Left lung (tissue), 10 donors: ENCODE data around the gene LAMA3. TPM values are rescaled to one million over a fixed set of nuclear protein-coding genes. Genes with fewer than 3 reads are reported as not detected.

ENCODE experiments used
- ATAC-seq: fragments of 200-7000 bp; cut with Tn5 transposase; one replicate; pipeline ENCODE4 v1.9.1; 2020; ENCODE audit warnings: moderate library complexity
- DNase-seq, 4 donors: peaks; one replicate each; pipeline ENCODE4 v3.0.0-alpha.2; 2013 to 2020
- H3K27ac ChIP-seq, 2 donors: fragments of 200-600 bp; sonication (generic) in 1 of 2; one replicate each; pipeline versions ENCODE4 v1.5.0 to v1.8.0; 2020 to 2021
- H3K27me3 ChIP-seq, 2 donors: fragments of 200-600 bp; sonication (generic) in 1 of 2; one replicate each; pipeline versions ENCODE4 v1.5.0 to v1.8.0; 2020 to 2021
- H3K36me3 ChIP-seq, 2 donors: fragments of 200-600 bp; sonication (generic) in 1 of 2; one replicate each; pipeline versions ENCODE4 v1.5.0 to v1.8.0; 2020 to 2021
- H3K4me1 ChIP-seq, 2 donors: fragments of 200-600 bp; one replicate each; pipeline ENCODE4 v1.8.0; 2021
- H3K4me3 ChIP-seq, 2 donors: fragments of 200-600 bp; sonication (generic) in 1 of 2; one replicate each; pipeline versions ENCODE4 v1.5.0 to v1.8.0; 2020 to 2021; ENCODE audit warnings: mild to moderate bottlenecking in 1 of 2
- H3K9me3 ChIP-seq, 2 donors: fragments of 200-600 bp; sonication (generic) in 1 of 2; one replicate each; pipeline versions ENCODE4 v1.5.0 to v1.8.0; 2020 to 2021
- intact Hi-C, 2 donors: fragments of 100-400 bp; cut with DNase I; formaldehyde crosslinking; loops; one replicate each; pipeline versions ENCODE4 v1.11.2 to v1.14.2; 2022
- polyA plus RNA-seq, 6 donors: library from polyadenylated mRNA; unstranded; fragments of 120-200 nt; gene quantifications; one replicate each; pipeline ENCODE4 v1.2.1, GENCODE V29; 2013; ENCODE audit not compliant: insufficient read length in 6 of 6
- total RNA-seq, 2 donors: library from RNA; stranded (reverse); fragmentation: NEBNext Ultra II Directional; extraction: Animal tissue kit (Norgen Biotek cat#: 25700); gene quantifications; one replicate each; pipeline ENCODE4 v1.2.1, GENCODE V29; 2021
- TF ChIP-seq, protein P1 (sequence below), 2 donors: fragments of 200-600 bp; sonication (generic) in 1 of 2; IDR thresholded peaks; one replicate each; pipeline versions ENCODE4 v1.5.0 to v1.8.0; 2021; ENCODE audit warnings: antibody characterized with exemption in 2 of 2
- donor health status: DM: no; HTN: yes; CAD: no.
- donor health status: DM: no; HTN: no; CAD: no.

LAMA3 gene
- total and polyA plus RNA-seq, 8 donors = 42.8 to 207 (median 140) TPM

GRCh38 chr18:23716516-23716915 lies 27.3 kb downstream of the LAMA3 start:
- ATAC-seq (no peak), DNase-seq (no peak)
- Histone ChIP-seq H3K4me3 (no peak overlapping the region), H3K36me3 (no peaks in the 10 kb centered on the region), H3K4me1 (no peaks in the 10 kb centered on the region), H3K9me3 (no peaks in the 10 kb centered on the region), H3K27ac (no peak overlapping the region), H3K27me3 (no peaks in the 10 kb centered on the region)
- intact Hi-C loops = no loop called here
- TF ChIP-seq, protein P1, sequence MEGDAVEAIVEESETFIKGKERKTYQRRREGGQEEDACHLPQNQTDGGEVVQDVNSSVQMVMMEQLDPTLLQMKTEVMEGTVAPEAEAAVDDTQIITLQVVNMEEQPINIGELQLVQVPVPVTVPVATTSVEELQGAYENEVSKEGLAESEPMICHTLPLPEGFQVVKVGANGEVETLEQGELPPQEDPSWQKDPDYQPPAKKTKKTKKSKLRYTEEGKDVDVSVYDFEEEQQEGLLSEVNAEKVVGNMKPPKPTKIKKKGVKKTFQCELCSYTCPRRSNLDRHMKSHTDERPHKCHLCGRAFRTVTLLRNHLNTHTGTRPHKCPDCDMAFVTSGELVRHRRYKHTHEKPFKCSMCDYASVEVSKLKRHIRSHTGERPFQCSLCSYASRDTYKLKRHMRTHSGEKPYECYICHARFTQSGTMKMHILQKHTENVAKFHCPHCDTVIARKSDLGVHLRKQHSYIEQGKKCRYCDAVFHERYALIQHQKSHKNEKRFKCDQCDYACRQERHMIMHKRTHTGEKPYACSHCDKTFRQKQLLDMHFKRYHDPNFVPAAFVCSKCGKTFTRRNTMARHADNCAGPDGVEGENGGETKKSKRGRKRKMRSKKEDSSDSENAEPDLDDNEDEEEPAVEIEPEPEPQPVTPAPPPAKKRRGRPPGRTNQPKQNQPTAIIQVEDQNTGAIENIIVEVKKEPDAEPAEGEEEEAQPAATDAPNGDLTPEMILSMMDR (IDR thresholded peaks at IDR 0.05) = no peak

DNA sequence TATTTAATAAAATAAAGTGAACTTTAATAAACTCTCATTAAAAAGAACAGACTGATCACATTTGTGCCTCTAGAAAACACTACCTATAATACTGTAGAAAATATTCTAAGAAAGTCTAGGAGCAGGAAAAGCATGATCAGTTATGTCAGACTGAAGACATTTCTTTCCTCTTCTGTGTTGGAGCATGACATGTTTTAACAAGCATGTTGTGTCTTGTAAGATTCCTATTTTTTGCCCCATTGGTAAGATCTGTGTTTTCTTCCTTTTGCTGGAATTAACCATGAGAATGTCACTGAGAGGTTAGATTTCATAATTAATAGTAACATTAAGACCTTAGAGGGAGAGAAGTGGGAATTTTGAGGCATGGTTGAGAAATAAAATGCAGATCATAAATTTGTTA lies 27.7 kb downstream of the LAMA3 start:
- TF ChIP-seq, protein P1 (IDR thresholded peaks at IDR 0.05) = no peak
- Histone ChIP-seq H3K27me3 (no peaks in the 10 kb centered on the region), H3K4me1 (peaks cover 0 to 1% of the 10 kb centered on the region in 2 donors), H3K9me3 (no peaks in the 10 kb centered on the region), H3K27ac (no peak overlapping the region), H3K4me3 (no peak overlapping the region), H3K36me3 (no peaks in the 10 kb centered on the region)
- ATAC-seq (no peak), DNase-seq (no peak)
- intact Hi-C loops = no loop called here

GRCh38 chr18:23718243-23718720 lies 29.0 kb downstream of the LAMA3 start:
- ATAC-seq (no peak), DNase-seq (no peak)
- no peak overlapping the region for H3K4me3 ChIP-seq
- peaks cover 0 to 5% of the 10 kb centered on the region in 2 donors for H3K4me1 ChIP-seq
- no peaks in the 10 kb centered on the region for H3K27me3 ChIP-seq
- no peaks in the 10 kb centered on the region for H3K36me3 ChIP-seq
- no peaks in the 10 kb centered on the region for H3K9me3 ChIP-seq
- H3K27ac ChIP-seq = no peak overlapping the region
- intact Hi-C loops = no loop called here
- TF ChIP-seq, protein P1 (IDR thresholded peaks at IDR 0.05) = no peak

DNA sequence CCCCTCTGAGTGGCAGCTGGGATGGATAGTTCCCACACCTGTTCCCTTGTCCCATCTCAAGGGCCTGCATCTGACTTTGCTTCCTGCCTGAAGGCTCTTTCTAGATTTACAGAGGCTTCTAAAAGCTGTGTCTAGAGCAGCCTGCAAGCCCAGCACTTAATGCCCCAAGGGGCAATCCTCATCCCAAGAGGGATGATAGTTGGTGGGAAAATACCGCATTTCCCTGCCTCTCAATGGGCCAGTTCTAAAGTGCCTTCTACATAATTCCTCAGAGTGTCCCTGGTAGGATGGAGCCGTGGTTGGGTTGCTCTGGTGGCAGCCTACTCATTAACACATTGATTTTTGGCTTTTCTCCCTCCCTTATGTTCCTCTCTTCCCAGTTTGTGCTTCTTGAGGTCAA lies 29.5 kb downstream of the LAMA3 start:
- ATAC-seq = no peak
- H3K4me1 ChIP-seq = peaks cover 0 to 5% of the 10 kb centered on the region in 2 donors
- no peaks in the 10 kb centered on the region for H3K36me3 ChIP-seq
- intact Hi-C loops = no loop called here
- TF ChIP-seq, protein P1 (IDR thresholded peaks at IDR 0.05) = no peak
- H3K27ac ChIP-seq = peak overlapping the region in 1 of 2 donors; percentile 22
- no peaks in the 10 kb centered on the region for H3K27me3 ChIP-seq
- no peak for DNase-seq
- H3K4me3 ChIP-seq = no peak overlapping the region
- H3K9me3 ChIP-seq = no peaks in the 10 kb centered on the region

- Histone ChIP-seq H3K4me3 (no peak overlapping the region), H3K4me1 (peaks cover 0 to 5% of the 10 kb centered on the region in 2 donors), H3K9me3 (no peaks in the 10 kb centered on the region), H3K27me3 (no peaks in the 10 kb centered on the region), H3K36me3 (no peaks in the 10 kb centered on the region), H3K27ac (peak overlapping the region; percentile 3 to 22)
- ATAC-seq (peak; percentile 85), DNase-seq (peak in 1 of 4 donors; percentile 58)
- intact Hi-C loops = no loop called here
- TF ChIP-seq, protein P1 (IDR thresholded peaks at IDR 0.05) = no peak
These were observed 30.5 kb downstream of the LAMA3 start for GRCh38 chr18:23719634-23720201.
